MCF 10A (cell line): Measurements from ENCODE around the gene MRPL52. TPM values are rescaled to one million over a fixed set of nuclear protein-coding genes. Genes with fewer than 3 reads are reported as not detected.

Experiments
- BruUV-seq: library from RNA; stranded (reverse); fragments of 400-500 nt; replicated peaks from 2 replicates; lab custom pipeline; 2021; lab: Mats Ljungman, UMichigan
- CTCF ChIA-PET: fragments of 300-600 bp; sonication (Branson Sonifier 250); formaldehyde crosslinking; extraction: SDS; loops from one replicate; lab custom pipeline; 2021; ENCODE audit warnings: antibody characterized with exemption, inconsistent platforms; lab: Yijun Ruan, JAX
- POLR2A ChIA-PET: fragments of 300-600, 350-650 bp; sonication (Branson Sonifier 250); formaldehyde crosslinking; extraction: SDS; loops from one replicate; lab custom pipeline; 2020; ENCODE audit warnings: antibody characterized with exemption, inconsistent platforms; lab: Yijun Ruan, JAX
- DNase-seq: peaks from one replicate; pipeline ENCODE4 v3.0.0-alpha.2; 2018; ENCODE audit not compliant: unreplicated experiment
- H3K27ac Mint-ChIP-seq: one replicate; pipeline ENCODE4 v1.8.0; 2022; ENCODE audit warnings: mild to moderate bottlenecking, low read depth, mixed read lengths; ENCODE audit not compliant: unreplicated experiment
- H3K27me3 Mint-ChIP-seq: one replicate; pipeline ENCODE4 v1.8.0; 2022; ENCODE audit warnings: mixed read lengths; ENCODE audit not compliant: insufficient read depth, unreplicated experiment
- H3K36me3 Mint-ChIP-seq: one replicate; pipeline ENCODE4 v1.8.0; 2022; ENCODE audit warnings: mild to moderate bottlenecking, moderate library complexity, mixed read lengths; ENCODE audit not compliant: insufficient read depth, unreplicated experiment
- H3K4me1 Mint-ChIP-seq: one replicate; pipeline ENCODE4 v1.8.0; 2022; ENCODE audit warnings: mixed read lengths; ENCODE audit not compliant: insufficient read depth, unreplicated experiment
- H3K4me3 Mint-ChIP-seq: one replicate; pipeline ENCODE4 v1.8.0; 2022; ENCODE audit warnings: mild to moderate bottlenecking, moderate library complexity, mixed read lengths; ENCODE audit not compliant: unreplicated experiment
- H3K9me3 Mint-ChIP-seq: one replicate; pipeline ENCODE4 v1.8.0; 2022; ENCODE audit warnings: mixed read lengths; ENCODE audit not compliant: unreplicated experiment
- intact Hi-C: fragments of 100-400 bp; cut with micrococcal nuclease; formaldehyde crosslinking; loops from 2 replicates; pipeline ENCODE4 v1.14.1; 2022
- total RNA-seq: library from RNA; stranded (reverse); gene quantifications from 2 replicates; pipeline ENCODE4 v1.2.3, GENCODE V29; 2022
- TF ChIP-seq, protein P1 (sequence below): fragments of 200-600 bp; IDR thresholded peaks from one replicate; pipeline ENCODE4 v1.8.0; 2022; ENCODE audit warnings: antibody characterized with exemption, mild to moderate bottlenecking; ENCODE audit not compliant: unreplicated experiment

MRPL52 gene
- total RNA-seq, 1 experiment from 2014 or later = 172 TPM

DNA sequence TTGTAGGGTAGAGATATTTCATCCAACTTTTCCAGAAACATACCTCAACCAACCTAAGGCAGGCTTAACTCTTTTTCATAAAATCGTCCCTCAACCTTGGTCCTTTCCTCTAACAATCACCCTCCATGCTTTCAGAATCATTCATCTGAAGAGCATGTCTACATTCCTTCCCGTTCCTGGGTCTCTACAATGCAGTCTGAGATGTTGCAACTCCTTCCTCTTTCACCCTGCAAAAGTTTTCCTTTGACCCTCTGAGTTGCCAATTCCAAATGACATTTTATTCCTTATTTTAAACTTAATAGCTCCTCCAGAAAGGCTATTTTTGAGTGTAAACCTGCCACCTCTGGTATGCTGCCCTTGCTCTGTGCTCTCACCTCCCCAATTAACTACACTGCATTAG is 31.2 kb upstream of the MRPL52 start:
- POLR2A ChIA-PET = no interaction called here
- peaks cover 6% of the 10 kb centered on the region for H3K4me1 Mint-ChIP-seq
- TF ChIP-seq, protein P1, sequence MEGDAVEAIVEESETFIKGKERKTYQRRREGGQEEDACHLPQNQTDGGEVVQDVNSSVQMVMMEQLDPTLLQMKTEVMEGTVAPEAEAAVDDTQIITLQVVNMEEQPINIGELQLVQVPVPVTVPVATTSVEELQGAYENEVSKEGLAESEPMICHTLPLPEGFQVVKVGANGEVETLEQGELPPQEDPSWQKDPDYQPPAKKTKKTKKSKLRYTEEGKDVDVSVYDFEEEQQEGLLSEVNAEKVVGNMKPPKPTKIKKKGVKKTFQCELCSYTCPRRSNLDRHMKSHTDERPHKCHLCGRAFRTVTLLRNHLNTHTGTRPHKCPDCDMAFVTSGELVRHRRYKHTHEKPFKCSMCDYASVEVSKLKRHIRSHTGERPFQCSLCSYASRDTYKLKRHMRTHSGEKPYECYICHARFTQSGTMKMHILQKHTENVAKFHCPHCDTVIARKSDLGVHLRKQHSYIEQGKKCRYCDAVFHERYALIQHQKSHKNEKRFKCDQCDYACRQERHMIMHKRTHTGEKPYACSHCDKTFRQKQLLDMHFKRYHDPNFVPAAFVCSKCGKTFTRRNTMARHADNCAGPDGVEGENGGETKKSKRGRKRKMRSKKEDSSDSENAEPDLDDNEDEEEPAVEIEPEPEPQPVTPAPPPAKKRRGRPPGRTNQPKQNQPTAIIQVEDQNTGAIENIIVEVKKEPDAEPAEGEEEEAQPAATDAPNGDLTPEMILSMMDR = no peak
- intact Hi-C loops = no loop called here
- H3K36me3 Mint-ChIP-seq = no peaks in the 10 kb centered on the region
- BruUV-seq = no TSS peak
- no peak overlapping the region for H3K27ac Mint-ChIP-seq
- no peak for DNase-seq
- H3K4me3 Mint-ChIP-seq = no peak overlapping the region
- CTCF ChIA-PET = no interaction called here
- peaks cover 8% of the 10 kb centered on the region for H3K9me3 Mint-ChIP-seq
- H3K27me3 Mint-ChIP-seq = peaks cover 25% of the 10 kb centered on the region

DNA sequence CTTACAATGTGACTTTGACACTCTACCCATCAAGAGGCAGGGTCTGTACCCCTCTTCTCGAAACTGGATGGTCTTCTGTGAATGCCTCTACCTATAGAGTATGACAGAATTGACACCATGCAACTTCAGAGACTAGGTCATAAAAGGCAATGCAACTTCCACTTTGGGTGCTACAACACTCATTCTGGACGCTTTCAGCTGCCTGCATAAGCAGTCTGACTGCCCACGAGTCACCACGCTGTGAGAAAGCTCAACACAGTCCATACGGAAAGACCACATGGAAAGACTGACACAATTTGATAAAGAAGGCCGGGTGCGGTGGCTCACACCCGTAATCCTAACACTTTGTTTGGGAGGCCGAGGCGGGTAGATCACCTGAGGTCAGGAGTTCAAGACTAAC is 29.3 kb upstream of the MRPL52 start:
- POLR2A ChIA-PET = no interaction called here
- intact Hi-C loops = no loop called here
- CTCF ChIA-PET = interaction anchor here (0.7 kb wide), 1 partner anchor 100 kb away, joined by 3 read pairs; no protein-coding TSS in a partner anchor

DNA sequence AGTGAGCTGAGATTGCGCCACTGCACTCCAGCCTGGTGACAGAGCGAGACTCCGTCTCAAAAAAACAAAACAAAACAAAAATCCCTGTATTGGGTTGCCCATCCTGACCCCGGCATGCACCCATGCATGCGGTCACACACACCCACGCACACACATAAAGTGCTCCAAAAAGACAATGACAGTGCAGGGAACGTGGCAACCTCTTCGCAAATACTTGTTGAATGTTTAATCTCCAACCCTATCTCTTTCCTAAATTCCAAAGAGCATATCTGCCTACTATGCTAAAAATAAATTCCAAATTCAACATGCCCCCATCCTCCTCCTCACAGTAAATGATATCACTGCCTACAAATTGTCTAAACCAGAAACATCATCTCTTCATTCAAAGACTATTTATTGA is 28.0 kb upstream of the MRPL52 start:
- no peak overlapping the region for H3K27ac Mint-ChIP-seq
- H3K9me3 Mint-ChIP-seq = peaks cover 8% of the 10 kb centered on the region
- ChIA-PET POLR2A (no interaction called here), CTCF (no interaction called here)
- TF ChIP-seq, protein P1 = no peak
- intact Hi-C loops = no loop called here
- H3K4me3 Mint-ChIP-seq = no peak overlapping the region
- no peaks in the 10 kb centered on the region for H3K36me3 Mint-ChIP-seq
- DNase-seq = no peak
- BruUV-seq = no TSS peak
- H3K4me1 Mint-ChIP-seq = peaks cover under 1% of the 10 kb centered on the region
- H3K27me3 Mint-ChIP-seq = peaks cover 25% of the 10 kb centered on the region

More for the DNA sequence above, 29.3 kb upstream of the MRPL52 start:
- DNase-seq = no peak
- Mint-ChIP-seq H3K27ac (no peak overlapping the region), H3K4me3 (no peak overlapping the region), H3K27me3 (peaks cover 25% of the 10 kb centered on the region), H3K4me1 (peaks cover 6% of the 10 kb centered on the region), H3K36me3 (no peaks in the 10 kb centered on the region), H3K9me3 (peaks cover 8% of the 10 kb centered on the region)
- no TSS peak for BruUV-seq
- TF ChIP-seq, protein P1 = no peak

DNA sequence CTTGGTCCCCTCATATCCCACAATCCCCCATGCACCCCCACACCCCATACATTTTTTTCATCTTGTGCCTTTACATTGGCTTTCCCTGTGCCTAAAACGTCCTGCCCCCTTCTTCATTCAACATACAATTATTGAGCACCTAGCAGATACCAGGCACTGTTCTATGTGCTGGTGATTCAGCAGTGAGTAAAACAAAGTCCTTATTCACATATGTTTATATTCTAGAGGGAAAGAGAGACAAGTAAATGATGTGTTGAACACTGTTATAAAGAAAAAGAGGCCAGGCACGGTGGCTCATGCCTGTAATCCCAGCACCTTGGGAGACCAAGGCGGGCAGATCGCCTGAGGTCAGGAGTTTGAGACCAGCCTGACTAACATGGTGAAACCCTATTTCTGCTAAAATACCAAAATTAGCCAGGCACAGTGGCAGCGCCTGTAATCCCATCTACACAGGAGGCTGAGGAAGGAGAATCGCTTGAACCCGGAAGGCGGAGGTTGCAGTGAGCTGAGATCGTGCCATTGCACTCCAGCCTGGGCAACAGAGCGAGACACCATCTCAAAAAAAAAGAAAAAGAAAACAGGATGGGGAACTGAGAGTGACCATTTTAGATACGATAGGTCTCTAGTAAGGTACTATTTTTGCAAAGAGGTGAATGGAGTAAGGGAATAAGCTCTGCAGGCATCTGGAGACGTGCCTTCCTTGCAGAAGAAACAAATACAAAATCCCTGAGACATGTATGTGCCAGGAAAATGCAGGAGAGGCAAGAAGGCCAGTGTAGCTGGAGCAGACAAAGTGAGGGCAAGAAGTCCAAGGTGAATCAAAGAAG is 26.6 kb upstream of the MRPL52 start:
- peaks cover 21% of the 10 kb centered on the region for H3K27me3 Mint-ChIP-seq
- CTCF ChIA-PET = interaction anchor here (0.6 kb wide), 2 partner anchors 12 to 21 kb away, joined by 3 read pairs; no protein-coding TSS in a partner anchor
- POLR2A ChIA-PET = interaction anchor here (0.6 to 0.7 kb wide), 2 partner anchors 37 to 196 kb away, joined by 3 to 4 read pairs; no protein-coding TSS in a partner anchor
- peaks cover 10% of the 10 kb centered on the region for H3K4me1 Mint-ChIP-seq
- intact Hi-C loops = no loop called here
- TF ChIP-seq, protein P1 = no peak
- H3K9me3 Mint-ChIP-seq = peaks cover 8% of the 10 kb centered on the region
- no peak overlapping the region for H3K4me3 Mint-ChIP-seq
- no peaks in the 10 kb centered on the region for H3K36me3 Mint-ChIP-seq
- DNase-seq = no peak
- no TSS peak for BruUV-seq
- H3K27ac Mint-ChIP-seq = no peak overlapping the region
